GM21367 (cell line): ENCODE data around the gene TEX26.
"Not testable (repeated sequence)": the region's sequence is repeated elsewhere in the genome, so short reads cannot be mapped to it uniquely, and the experiment has no call there.

Experiments used
- ATAC-seq: cut with Tn5 transposase; IDR thresholded peaks from one replicate; pipeline ENCODE4 v1.9.1; 2021; ENCODE audit not compliant: unreplicated experiment

The TEX26 gene

DNA sequence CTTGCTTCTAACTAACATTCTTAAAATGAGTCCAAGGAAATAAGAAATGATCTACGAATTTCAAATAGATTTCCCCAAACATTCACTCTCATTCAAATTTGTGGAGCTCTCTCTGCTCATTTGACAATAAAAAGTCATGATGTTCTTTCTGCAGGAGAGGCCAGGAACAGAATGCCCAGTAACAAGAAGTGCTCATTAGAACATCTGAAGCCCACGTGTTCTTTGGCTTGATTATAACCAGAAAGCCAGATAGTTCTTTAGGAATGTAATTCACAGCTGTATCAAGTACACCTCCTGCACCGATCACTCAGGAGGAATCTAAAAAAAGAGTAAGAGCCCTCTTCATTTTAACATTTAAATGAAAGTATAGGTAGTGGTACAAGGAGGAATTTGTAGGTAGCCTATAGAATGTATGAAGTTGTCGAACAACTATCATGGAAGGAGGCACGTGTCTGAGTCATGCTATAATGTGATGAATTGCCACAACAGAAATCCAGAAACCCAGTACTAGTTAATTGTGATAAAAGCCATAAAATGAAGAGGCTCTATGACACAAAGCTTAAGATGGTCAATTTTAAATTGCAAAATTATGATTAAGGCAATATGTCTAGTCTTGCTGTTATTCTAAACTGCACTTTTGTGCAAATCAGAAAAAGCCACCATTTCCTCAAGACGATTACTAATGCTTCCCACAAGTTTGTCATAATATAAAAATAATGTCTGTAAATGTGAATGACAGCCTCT lies 13.6 kb upstream of the TEX26 start:
- ATAC-seq: no peak

DNA sequence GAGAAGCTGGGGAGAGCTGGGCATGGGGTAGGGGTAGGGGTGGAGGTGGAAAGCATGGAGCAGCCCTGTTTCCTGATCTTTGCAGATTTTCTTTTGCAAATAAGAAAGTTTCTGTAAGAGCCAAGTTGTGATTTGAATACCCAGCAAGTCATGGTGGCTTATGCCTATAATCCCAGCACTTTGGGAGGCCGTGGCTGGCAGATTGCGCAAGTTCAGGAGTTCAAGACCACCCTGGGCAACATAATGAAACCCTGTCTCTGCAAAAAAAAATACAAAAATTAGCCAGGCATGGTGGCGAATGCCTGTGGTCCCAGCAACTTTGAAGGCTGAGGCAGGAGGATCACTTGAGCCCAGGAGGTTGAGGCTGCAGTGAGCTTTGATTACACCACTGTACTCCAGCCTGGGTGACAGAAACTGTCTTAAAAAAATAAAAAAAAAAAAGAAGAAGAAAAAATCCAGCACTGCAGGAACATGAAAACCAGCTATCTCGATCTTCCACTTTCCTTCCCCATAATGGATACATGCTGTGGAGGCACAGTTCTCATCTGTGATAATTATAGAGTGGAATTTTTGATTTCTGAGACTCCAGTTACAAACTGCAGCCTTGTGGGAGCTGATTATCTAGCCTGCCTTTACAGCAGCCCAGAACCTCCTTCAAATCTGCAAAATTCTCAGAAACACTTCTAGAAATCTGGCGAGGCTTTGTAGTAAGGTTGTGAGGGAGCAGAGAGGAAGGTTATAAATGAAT lies 12.1 kb upstream of the TEX26 start:
- ATAC-seq: no peak

DNA sequence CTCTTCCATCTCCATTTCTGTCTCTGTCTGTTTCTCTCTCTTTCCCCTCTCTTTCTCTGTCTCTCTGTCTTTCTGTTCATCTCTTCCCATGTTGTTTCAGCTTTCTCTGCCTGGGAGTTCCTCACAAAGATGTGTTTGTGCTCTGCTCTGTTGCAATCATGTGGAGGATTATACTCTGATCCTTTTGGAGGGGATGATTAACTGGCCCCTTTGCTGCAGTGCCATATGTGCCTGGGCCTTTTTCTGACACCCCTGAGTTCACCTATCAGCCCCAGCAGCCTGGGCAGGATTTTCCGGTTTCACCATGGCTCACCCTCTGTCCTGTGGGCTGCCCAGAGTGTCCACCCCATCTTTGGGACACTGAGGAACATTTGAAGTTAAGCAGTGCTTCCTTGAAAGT lies 9.0 kb upstream of the TEX26 start:
- no peak for ATAC-seq

DNA sequence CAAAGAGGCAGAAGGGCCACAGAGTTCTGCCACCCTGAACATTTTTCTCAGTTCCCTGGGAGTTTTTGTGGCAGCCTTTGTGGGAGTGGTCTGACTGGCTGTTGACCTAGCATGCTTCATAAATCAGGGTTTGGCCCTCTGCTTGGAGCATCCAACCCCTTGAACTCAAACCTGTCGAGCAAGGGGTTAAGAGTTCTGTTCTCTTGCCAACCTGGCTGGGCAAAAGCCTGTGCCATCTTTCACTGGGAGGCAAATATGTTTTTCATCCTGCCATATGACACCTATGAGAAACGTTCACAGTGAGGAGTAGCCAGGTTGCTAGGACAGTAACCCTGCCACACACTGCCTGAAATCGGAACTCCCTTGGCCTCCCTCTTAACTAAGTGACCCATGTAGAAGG lies 7.7 kb upstream of the TEX26 start:
- no peak for ATAC-seq

DNA sequence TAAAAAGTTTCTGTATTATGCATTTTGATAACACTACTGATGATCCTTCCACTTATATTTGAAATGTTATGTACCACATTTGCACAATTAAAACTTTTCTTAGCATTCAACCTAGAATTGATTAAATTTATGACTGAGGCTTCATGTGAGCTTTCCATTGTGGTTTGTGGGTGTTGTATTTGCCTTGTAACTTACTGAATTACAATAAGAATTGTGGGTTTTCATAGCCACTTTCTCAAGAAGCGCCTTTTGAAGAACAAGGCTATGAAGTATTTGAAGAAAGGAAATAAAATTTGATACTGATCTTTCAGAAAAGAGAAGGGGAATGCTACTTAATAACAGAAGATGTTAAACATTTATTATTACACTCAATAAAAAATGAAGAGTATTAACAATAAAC lies 7.0 kb upstream of the TEX26 start:
- no peak for ATAC-seq

DNA sequence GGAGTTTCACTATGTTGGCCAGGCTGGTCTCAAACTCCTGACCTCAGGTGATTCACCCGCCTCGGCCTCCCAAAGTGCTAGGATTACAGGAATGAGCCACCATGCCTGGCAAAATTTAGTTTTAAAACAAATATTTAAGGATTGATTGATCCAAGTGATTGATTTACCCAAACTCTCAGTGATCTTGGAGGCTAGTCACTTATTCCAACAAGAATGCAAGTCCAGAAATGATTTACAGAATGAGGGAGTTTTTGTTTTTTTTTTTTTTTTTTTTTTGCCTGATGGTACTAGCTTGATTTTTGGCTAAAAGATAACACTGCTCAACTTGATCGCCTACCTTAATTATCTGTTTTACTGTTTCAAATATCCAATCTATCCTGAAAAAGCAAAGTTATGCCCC lies 5.7 kb upstream of the TEX26 start:
- ATAC-seq: no peak

DNA sequence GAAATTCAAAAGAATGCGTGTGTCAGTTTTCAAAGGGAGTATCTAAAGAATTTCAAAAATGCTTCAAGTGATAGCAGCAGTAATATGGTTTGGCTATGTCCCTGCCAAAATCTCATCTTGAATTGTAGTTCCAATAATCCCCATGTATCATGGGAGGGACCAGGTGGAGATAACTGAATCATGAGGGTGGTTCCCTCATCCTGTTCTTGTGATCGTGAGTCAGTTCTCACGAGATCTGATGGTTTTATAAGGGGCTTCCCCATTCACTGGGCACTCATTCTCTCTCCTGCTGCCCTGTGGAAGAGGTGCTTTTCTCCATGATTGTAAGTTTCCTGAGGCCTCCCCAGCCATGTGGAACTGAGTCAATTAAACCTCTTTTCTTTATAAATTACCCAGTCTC lies 5.3 kb upstream of the TEX26 start:
- not testable (repeated sequence) for ATAC-seq

DNA sequence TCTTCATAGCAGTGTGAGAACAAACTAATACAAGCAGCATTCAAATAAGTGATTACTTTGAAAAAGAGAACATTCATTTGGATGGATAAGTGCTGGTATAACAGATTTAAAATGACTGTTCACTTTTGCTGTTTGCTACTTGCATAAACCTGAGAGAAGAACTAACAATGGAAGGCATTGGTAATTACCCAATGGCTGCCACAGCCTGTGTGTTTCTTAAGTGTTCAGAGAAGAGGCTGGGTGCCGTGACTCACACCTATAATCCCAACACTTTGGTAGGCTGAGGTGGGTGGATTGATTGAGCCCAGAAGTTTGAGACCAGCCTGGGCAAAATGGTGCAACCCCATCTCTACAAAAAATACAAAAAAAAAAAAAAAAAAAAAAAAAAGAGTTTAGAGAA lies 4.9 kb upstream of the TEX26 start:
- ATAC-seq: no peak

DNA sequence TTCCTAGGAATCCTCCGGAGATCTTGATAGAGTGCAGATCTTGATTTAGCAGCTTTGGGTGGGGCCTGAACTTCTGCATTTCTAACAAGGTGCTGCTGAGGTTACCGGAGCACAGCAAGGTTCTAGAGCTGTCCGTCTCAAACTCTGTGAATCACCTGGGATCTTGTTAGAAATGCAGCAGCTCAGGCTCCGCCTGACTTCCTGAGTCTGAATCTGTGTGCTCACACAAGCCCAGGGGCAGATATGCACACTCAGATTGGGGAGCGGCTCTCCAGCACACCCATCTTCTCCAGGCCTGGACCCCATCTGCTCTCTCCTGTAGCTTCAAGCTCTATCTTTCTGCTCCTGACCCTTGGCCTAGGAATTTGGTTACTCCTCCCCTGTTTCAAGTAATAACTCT lies 3.5 kb upstream of the TEX26 start:
- ATAC-seq: no peak

DNA sequence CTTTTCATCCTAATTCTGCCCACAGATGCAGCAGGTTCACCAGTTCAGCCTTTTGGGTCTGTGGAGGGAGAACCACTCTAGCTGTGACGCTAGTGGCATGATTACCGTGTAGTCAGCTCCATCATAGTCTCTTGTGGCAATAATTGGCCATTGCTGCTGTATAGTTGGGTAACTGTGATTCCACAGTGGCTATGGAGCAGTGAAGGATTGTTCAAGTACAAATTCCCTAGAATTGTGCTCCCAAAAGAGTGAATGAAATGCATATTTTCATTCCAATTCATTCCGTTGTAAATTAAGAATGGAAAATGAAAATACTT lies 856 bp downstream of the TEX26 start:
- no peak for ATAC-seq

DNA sequence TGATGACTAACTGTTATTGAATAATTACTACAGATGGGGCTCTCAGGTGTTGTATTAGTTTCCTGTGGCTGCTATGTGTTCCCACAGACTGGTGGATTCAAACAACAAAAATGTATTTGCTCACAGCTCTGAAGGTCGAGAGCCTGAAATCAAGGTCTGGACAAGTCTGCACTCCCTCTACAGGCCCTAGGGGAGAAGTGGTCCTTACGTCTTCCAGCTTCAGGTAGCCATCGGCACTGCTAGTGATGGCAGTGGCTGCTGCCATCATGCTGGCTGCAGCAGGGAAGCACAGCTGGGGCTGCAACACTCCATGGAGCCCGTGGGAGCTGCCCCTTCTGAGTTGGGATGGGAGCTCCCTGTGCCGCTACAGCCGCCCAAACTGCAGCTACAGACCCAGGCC lies 1.9 kb downstream of the TEX26 start:
- ATAC-seq: no peak

DNA sequence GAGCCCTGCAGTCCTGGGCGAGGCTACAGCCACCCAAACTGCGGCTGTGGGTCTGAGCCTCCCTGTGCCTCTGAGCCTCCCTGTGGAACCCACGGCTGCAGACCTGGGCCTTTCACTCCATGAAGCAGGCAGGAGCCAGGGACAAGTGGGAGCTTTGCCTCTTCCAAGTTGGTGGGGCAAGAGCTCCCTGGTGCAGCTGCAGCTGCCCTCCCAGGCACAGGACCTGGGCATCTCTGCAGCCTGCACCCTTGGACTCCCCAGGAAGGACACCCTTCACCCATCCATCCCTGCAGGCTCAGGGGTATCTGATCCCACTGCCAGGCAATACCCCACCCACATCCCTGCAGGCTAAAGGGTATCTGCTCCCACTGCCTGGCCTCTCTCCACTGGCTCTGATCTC lies 2.3 kb downstream of the TEX26 start:
- no peak for ATAC-seq

DNA sequence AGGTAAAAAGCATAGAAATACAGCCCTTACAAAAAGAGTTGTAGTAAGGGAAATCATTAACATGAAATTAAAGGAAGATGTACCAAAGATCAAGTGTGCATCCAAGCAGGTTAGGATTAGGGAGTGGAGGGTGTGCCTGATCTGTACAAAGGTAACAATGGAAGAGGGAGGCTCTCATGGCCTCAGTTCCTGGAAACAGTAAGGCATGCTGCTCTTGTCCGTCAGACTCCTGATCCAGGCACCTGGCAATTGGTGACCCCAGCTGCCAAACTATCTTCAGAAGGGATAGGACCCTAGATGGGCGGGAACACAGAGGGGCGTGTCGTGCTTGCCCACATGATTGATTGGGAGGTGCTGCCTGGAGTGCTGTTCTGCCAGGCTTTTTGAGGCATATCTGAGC lies 4.5 kb downstream of the TEX26 start:
- no peak for ATAC-seq

DNA sequence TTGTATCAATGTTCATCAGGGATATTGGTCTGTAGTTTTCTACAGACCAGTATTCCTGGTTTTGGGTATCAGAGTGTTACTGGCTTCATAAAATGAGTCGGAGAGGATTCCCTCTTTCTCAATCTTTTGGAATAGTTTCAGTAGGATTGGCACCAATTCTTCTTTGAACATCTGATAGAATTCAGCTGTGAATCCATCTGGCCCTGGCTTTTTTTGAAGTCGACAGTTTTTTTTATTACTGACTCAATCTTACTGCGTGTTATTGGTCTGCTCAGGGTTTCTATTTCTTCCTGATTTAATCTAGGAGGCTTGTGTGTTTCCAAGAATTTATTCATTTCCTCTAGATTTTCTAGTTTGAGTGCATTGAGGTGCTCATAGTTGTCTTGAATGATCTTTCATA lies 11.4 kb downstream of the TEX26 start:
- ATAC-seq: no peak

DNA sequence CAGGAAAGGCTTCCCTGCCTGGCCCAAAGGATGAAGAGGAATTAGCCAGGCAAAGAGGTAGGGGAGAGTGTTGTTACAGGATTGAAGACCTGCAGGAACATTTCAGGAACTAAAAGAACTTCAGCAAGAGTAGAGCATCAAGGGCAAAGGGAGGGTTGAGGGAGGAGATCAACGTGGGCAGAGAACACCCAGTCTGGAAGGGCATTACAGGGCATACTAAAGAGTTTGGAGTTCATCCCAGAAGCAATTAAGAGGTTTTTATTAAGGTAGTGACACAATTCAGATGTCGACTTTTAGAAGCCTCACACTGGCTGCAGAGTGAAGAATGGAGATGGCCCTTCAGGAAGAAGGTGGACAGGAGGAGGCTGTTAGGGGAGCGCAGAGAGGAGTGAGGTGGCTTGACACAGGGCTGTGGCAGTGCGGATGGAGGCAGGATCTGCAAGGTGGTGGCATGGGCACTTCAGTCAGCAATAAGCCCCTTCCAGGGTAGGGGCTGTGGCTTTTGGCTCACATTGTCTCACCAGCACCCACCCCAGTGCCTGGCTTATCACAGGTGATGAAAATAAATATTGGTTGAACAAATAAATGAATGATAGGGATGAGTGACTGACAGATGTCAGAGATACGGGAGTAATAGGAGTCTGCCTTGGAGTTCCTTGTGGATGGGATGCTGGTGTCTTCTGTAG lies 24.9 kb downstream of the TEX26 start:
- ATAC-seq: no peak

DNA sequence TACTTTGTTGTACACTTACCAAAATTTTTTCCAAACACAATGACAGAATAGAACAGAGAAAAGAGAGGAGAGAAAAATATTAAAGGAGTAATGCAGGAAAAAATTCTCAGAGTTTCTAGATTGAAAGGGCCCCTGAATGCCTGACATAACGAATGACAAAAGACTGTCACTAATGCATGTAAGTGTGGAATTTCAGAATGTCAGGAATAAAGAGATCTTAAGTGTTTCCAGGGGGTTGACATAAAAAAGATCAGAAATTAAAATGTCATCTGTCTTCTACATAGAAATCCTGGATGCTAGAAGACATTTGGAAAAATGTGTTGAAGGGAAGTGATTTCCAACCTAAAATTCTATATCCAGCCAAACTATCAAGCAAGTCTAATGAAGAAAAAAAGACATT lies 27.2 kb downstream of the TEX26 start:
- ATAC-seq: no peak

DNA sequence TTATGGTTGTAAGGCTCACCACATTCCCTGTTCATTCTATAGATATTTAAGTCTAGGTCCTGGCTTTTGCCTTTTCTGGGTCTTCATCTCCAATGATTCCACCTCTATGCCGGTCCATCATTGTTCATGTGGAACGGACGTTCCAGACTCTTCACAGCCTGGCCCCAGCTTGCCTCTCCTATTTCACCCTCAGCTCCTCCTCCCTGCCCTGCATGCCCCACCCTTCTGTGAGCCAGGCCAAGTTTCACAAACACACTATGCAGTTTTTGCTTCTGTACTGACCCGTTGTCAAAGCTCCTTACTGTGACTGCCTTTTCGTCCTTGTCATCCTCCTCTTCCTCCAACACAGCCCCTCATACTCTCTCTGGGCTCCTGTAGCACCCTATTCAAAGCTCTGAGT lies 31.3 kb downstream of the TEX26 start:
- no peak for ATAC-seq

DNA sequence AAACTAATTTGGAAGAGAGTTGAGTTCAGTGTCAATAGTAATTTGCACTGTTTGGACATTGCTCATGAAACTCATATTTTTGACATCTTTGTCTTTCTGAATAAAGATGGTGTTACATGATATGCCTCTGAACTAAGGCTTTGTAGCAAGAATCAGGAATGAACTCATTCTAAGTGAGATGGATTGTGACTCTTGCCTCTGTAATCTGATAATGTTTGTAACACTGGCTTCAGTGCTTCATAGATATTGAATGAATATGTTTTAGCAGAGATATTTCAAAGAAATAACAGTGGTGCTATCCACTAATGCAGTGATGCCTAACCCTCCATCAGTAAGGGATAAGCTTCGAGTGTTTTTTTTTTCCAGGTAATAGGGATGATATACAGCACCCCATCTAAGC lies 32.9 kb downstream of the TEX26 start:
- ATAC-seq: no peak

DNA sequence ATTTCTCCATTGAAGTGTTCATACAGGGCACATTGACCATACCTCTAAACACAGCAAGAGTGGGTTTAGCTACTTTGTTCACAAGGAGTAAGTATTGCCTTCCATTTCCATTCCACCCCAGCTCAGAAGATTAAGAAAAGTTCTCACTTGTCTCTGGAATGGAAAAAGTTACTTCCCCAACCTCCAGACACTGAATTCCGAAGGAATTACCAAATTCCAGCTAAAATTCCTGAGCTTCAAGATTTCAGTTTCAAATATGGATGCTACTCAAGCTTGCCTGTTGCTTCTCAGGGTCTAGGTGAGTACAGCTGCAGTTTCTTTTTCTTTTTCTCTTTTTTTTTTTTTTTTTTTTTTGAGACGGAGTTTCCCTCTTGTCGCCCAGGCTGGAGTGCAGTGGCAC lies 33.6 kb downstream of the TEX26 start:
- ATAC-seq: no peak

DNA sequence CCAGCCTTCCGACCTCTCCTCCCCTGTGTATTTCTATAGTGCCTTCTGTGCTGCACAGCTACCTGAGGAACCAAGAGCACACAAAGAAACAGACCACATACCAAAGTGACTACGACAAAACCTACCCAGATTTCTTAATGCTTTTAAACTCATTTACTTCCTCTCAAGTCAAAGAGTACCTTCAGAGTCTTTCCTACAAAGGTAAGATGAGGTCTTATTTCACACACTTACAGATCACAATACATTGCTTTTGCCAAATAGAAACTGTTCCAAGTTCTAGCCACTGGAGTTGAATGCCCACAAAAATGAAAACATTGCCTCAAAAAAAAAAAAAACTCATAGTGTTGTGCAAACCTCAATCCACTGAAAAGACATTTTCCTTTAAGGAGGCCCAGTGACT lies 36.4 kb downstream of the TEX26 start:
- no peak for ATAC-seq

DNA sequence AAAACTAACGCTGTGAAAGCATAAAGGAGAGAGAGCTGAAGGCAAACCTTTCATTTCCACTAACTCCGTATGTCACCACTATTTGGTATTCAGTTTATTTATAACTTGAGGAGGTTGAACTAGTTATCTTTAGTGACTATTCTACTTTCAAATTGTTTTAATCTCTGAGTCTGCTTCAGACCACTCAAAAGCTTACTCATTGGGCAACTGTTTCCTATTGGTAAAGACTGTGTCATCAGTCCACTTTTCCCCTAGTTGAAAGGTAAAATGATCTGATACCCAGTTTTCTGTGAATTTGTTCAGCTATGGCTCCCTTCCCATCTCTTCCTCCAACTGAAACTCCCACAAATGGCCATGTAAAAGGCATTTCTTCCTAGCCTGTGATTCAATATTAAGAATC lies 39.1 kb downstream of the TEX26 start:
- ATAC-seq: no peak

DNA sequence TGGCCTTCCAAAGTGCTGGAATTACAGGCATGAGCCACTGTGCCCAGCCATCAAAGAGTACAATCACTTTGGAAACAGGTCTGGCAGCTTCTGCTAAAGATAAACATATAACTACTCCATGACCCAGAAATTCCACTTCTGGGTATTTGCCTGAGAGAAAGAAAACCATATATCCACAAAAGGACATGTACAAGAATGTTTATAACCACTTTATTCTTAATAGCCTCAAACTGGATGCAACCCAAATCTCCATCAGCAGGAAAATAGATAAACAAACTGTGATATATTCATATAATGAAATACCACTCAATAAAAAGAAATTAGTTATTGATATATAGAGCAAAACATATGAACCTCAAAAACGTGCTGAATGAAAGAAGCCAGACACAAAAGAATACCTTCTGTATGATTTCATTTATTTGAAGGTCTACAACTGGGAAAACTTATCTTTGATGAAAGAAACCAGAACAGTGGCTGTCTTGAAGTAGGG lies 40.5 kb downstream of the TEX26 start:
- no peak for ATAC-seq
